Left ventricle myocardium superior (tissue), 1 donor: ENCODE data around the gene SUN3. TPM values are rescaled to one million over a fixed set of nuclear protein-coding genes. Genes with fewer than 3 reads are reported as not detected.

Experiments
- ATAC-seq: fragments of 200-7000 bp; cut with Tn5 transposase; one replicate; pipeline ENCODE4 v1.9.1; 2020; ENCODE audit warnings: mild to moderate bottlenecking, moderate library complexity
- DNase-seq: peaks from one replicate; pipeline ENCODE4 v3.0.0-alpha.2; 2020
- intact Hi-C: fragments of 100-400 bp; cut with micrococcal nuclease; formaldehyde crosslinking; loops from one replicate; pipeline ENCODE4 v1.11.0; 2022
- long read RNA-seq: library from polyadenylated mRNA; unstranded; transcript quantifications from one replicate; pipeline ENCODE4 v2.0.0, GENCODE V29; 2021
- total RNA-seq: library from RNA; stranded (reverse); fragmentation: NEBNext Ultra II Directional; extraction: Animal tissue kit (Norgen Biotek cat#: 25700); gene quantifications from one replicate; pipeline ENCODE4 v1.2.1, GENCODE V29; 2021
- donor health status: DM: no; HTN: yes; CAD: no; lungs with severe emphysema.

The SUN3 gene
- total RNA-seq = not detected
- long read RNA-seq = 0 reads

- DNase-seq (no peak), ATAC-seq (no peak)
- intact Hi-C loops = no loop called here
Measured at GRCh38 chr7:48028938-48029337, at the start of gene SUN3. Gene SUN3 (minus strand): TSS chr7:48029107. CDS start chr7:48028938, 169 bp downstream.

- no peak for ATAC-seq
- no peak for DNase-seq
- intact Hi-C loops = no loop called here
Measured at GRCh38 chr7:48078470-48078869, 49.6 kb upstream of the SUN3 start.

- intact Hi-C loops = no loop called here
- no peak for ATAC-seq
- DNase-seq = no peak
Measured at GRCh38 chr7:48077423-48077822, 48.5 kb upstream of the SUN3 start.

DNA sequence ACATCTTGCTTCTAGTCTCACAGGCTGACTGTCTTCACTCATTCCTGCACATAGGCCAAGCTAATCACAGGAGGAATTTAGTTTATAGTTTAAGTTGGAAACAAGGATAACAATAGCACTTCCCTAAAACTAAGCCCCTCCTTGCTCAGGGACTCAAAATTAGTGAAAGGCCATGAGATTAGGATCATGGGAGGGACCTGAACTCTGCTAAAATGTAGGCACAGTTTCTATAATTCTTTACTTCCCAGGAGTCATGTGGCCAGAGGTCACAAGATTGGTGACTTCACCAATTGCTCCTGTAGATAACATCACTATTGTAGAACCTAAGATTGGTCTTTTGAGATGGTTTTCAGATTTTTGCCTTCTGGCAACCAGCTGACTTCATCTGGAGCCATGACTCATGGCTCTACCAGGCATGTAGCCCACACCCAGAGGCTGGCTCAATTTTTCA, 45.3 kb upstream of the SUN3 start:
- ATAC-seq = no peak
- intact Hi-C loops = no loop called here
- DNase-seq = no peak

GRCh38 chr7:48067475-48067874, 38.6 kb upstream of the SUN3 start:
- intact Hi-C loops = no loop called here
- no peak for ATAC-seq
- no peak for DNase-seq

GRCh38 chr7:48063985-48064384, 35.1 kb upstream of the SUN3 start:
- ATAC-seq = no peak
- intact Hi-C loops = no loop called here
- no peak for DNase-seq

- intact Hi-C loops = no loop called here
- no peak for DNase-seq
- ATAC-seq = no peak
Measured at GRCh38 chr7:48059706-48060105, 30.8 kb upstream of the SUN3 start.

DNA sequence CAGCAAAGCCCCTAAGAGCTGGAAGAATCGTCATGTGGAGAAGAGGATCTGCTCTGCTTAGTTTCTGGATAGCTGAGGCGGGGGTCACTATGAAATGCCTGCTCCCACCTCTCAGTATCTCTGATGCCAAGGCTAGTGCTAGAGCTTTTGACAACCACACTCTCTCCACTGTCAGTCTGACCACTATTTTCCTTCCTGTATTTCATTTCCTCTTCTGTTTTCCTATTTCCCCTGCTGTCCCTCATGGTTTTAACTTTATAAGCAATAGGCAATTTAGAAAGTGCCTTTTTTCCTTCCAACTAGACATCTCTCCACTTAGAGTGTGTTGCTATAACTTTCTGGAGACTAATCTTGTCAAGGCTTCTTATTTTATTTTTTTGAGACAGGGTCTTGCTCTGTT, 30.1 kb upstream of the SUN3 start:
- intact Hi-C loops = no loop called here
- no peak for ATAC-seq
- no peak for DNase-seq

DNA sequence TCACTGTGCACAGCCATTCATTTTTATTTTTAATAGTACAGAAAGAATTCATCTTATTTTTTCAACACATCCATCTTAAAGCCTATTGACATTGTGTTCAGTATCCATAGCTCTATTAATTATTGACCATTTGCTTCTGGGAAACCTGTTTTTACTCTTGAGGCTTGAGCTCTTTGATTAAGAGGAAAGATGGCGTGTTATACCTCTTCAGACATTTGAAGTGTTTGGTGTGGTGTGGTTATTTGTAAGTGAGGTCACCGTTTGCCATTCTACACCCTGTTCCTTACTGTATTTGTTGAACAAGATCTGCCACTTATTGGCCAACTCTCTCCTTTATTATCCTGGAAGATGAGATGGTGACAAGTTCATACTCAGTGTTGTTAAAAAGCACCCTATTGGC, 24.8 kb upstream of the SUN3 start:
- ATAC-seq (no peak), DNase-seq (no peak)
- intact Hi-C loops = no loop called here

- ATAC-seq (no peak), DNase-seq (no peak)
- intact Hi-C loops = no loop called here
Measured at GRCh38 chr7:48052748-48053147, 23.8 kb upstream of the SUN3 start.

DNA sequence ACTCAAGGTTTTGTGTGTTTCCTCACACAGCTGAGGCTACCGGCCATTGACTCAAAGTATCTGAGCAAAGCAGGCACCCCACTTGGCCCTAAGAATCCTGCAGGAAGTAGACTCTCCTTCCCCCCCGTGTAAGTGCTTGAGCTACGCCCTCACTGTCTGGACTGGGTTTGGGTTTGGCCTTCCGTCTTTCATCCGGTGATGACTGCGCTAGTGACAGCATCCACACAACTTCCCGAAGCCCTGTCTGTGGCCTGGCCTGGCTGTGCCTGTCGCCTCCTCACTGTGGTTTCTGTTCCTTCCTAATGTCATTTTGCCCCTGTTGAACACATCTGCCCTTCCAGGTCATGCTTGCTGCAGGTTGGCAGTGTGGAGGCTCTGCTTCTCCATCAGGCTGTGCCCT, 20.9 kb upstream of the SUN3 start:
- no peak for ATAC-seq
- intact Hi-C loops = no loop called here
- DNase-seq = no peak

DNA sequence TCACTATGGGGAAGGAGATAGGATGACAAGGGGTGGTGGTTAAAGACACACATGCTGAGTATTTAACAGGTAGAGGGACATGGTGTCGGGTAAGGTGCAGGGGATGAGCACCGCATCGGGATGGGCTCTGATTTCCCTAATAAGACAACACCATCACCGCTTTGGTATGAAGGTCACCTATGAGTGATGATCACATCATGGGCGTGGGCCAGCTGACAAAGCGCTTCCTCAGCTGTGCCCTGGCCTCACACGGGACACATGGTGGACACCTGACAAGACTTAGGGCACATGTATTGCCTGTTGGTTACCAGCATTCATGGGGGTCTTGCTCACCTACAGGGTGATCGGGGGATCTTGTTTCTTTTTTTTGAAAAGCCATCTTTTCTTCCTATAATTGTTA, 19.2 kb upstream of the SUN3 start:
- ATAC-seq (no peak), DNase-seq (no peak)
- intact Hi-C loops = no loop called here

DNA sequence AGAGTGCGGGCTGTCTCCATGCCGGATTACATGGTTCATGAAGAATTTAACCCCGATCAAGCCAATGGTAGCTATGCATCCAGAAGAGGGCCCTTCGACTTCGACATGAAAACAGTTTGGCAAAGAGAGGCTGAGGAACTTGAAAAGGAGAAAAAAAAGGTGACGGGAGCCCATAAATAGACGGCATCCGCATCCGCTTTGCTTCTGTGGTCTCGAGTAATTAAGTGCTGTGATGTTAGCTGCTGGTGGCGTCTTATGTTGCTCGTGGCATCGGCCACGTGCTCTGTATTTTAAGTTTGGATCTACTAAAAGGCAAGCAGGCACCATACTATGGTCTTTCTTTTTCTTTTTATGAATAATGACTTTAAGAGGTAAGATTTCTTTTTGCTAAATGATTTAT, 17.6 kb upstream of the SUN3 start:
- DNase-seq (no peak), ATAC-seq (no peak)
- intact Hi-C loops = no loop called here

- intact Hi-C loops = no loop called here
- DNase-seq (no peak), ATAC-seq (no peak)
Measured at GRCh38 chr7:48045195-48045765, 16.4 kb upstream of the SUN3 start.

DNA sequence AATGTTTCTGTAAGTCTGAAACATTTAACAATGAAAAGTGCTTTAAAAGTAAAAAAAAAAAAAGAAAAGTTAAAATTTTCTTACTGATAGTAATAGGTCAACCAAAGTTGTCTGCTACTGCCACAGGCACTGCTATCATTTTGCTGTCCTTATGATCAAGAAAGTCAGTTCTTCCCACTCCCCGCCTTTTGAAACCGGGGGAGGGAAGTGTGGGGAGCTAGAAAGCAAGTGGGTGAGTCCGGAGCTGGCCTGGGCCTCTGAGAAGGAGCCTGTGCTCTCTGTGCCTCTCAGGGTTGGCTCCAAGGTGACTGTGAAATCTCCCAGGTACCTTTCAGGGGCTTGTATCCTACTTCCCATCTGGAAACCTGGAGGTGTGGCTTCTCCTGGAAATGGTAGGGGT, 13.7 kb upstream of the SUN3 start:
- intact Hi-C loops = no loop called here

DNA sequence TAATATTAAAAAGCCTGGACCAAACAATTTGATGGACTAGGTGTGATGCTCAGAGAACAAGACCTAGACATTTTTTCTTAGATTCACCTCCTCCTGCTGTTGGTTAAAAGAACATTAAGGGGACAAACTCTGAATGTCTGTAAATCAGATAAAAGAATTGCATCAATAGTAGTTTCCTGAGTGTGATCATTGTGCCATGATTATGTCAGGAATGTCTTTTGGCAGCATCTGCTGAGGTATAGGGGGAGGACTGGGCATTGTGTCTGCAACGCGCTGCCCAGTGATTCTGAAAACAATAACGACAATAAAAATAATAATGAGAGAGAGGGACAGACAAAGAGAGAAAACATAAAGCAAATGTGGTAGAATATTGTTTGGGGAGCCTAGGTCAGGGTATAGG, 13.3 kb upstream of the SUN3 start:
- intact Hi-C loops = no loop called here
- ATAC-seq (no peak), DNase-seq (no peak)

More for the DNA sequence above, 13.7 kb upstream of the SUN3 start:
- ATAC-seq (no peak), DNase-seq (no peak)

- no peak for DNase-seq
- intact Hi-C loops = no loop called here
- ATAC-seq = no peak
Measured at GRCh38 chr7:48041653-48041970, 12.7 kb upstream of the SUN3 start.

DNA sequence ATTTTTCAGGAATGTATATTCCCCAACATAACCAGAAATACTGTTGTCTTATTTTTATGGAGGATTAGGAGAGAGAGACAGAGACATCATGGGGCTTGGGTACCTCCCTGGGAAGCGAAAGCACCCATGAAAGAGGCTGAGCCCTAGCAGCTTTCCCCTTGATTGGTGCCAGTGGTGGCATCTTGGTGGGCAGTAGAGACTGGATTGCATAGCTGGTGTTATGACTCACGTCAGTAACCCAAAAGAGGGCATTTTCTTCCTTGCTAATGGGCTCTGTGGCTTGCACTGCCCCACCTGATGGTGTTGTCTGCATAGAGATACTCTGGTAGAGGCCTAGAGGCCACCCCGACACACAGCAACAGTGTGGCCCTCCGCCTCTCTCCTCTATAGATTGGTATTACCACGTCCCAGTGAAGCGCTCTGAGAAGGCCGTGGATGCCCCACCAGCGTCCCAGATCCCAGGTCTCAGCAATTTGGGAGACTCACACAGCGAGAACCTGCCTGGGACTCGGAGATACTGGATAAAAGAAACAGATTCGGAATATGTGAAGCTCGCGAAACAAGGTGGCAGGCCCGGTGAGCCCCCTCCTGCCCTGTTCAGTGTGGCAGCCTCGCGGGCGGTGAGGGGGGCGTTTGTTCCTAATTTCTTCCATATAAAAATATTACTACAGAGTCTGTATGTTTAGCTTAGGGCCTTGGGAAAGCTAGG, 12.2 kb upstream of the SUN3 start:
- intact Hi-C loops = no loop called here
- no peak for DNase-seq
- no peak for ATAC-seq

GRCh38 chr7:48038815-48039506, 10.1 kb upstream of the SUN3 start:
- DNase-seq (no peak), ATAC-seq (no peak)
- intact Hi-C loops = no loop called here

GRCh38 chr7:48035967-48036478, 7.1 kb upstream of the SUN3 start:
- intact Hi-C loops = no loop called here

More at GRCh38 chr7:48035967-48036478, 7.1 kb upstream of the SUN3 start:
- peak; percentile 60 for ATAC-seq
- peak; percentile 59 for DNase-seq
